H1 (cell line): ENCODE data around the gene TBC1D4. TPM values are rescaled to one million over a fixed set of nuclear protein-coding genes. Genes with fewer than 3 reads are reported as not detected.

Experiments
- CTBP2 ChIP-seq: IDR thresholded peaks from 2 replicates; pipeline ENCODE4 v1.7.0; 2011; ENCODE audit warnings: borderline replicate concordance, mild to moderate bottlenecking, moderate library complexity, mixed read lengths, low read length; ENCODE audit not compliant: insufficient read depth, insufficient read length
- EGR1 ChIP-seq: IDR thresholded peaks from 2 replicates; pipeline ENCODE4 v1.6.1; 2011; ENCODE audit warnings: low read depth, low read length, borderline replicate concordance
- EP300 ChIP-seq, 2 experiments: IDR thresholded peaks; 1 replicate in 1 of 2; 2 replicates in 1 of 2; pipeline ENCODE4 v1.6.1; 2011 to 2012; ENCODE audit warnings: low read depth in 2 of 2, low read length in 2 of 2, mild to moderate bottlenecking in 2 of 2, borderline replicate concordance in 1 of 2, inconsistent platforms in 1 of 2, moderate library complexity in 1 of 2
- FOSL1 ChIP-seq: IDR thresholded peaks from 2 replicates; pipeline ENCODE4 v1.6.1; 2011; ENCODE audit warnings: mild to moderate bottlenecking, low read depth, low read length, moderate library complexity; ENCODE audit not compliant: insufficient read depth
- GABPA ChIP-seq: IDR thresholded peaks from 2 replicates; pipeline ENCODE4 v1.6.1; 2011; ENCODE audit warnings: mild to moderate bottlenecking, low read length, moderate library complexity, borderline replicate concordance; ENCODE audit not compliant: insufficient read depth
- HDAC2 ChIP-seq, 2 experiments: fragments of 300-600 bp in 1 of 2; sonication (generic) in 1 of 2; IDR thresholded peaks; 2 replicates each; pipeline ENCODE4 v1.6.1; 2011 to 2012; ENCODE audit warnings: low read depth in 2 of 2, low read length in 2 of 2, mild to moderate bottlenecking in 2 of 2, moderate library complexity in 2 of 2, borderline replicate concordance in 1 of 2, inconsistent platforms in 1 of 2
- JUND ChIP-seq: IDR thresholded peaks from 2 replicates; pipeline ENCODE4 v1.6.1; 2011; ENCODE audit warnings: mild to moderate bottlenecking, improper control_type of control experiment, low read length
- KDM4A ChIP-seq: IDR thresholded peaks from one replicate; pipeline ENCODE4 v1.7.1; 2012; ENCODE audit warnings: low read depth, mild to moderate bottlenecking, moderate library complexity, low read length, inconsistent platforms; ENCODE audit not compliant: severe bottlenecking
- KDM5A ChIP-seq: fragments of 200-600 bp; IDR thresholded peaks from 2 replicates; pipeline ENCODE4 v1.7.1; 2012; ENCODE audit warnings: mild to moderate bottlenecking, low read length, inconsistent platforms, mixed read lengths
- SIRT6 ChIP-seq: IDR thresholded peaks from one replicate; pipeline ENCODE4 v1.7.1; 2012; ENCODE audit warnings: low read length, inconsistent platforms
- polyA plus RNA-seq, 7 experiments: library from polyadenylated mRNA; depleted of rRNA in 3 of 7; stranded (reverse) in 5 of 7; unstranded in 2 of 7; fragments of >200 nt in 5 of 7; fragments of 200-250 nt in 2 of 7; gene quantifications; 1 replicate in 5 of 7; 2 replicates in 1 of 7; 4 replicates in 1 of 7; pipeline versions ENCODE4 v1.2.1 to v1.2.3, GENCODE V29; 2011 to 2013; ENCODE audit warnings: missing spikeins in 2 of 7, mixed read lengths in 2 of 7
- total RNA-seq: library from RNA; stranded (reverse); fragmentation: NEBNext Ultra II Directional; extraction: Animal tissue kit (Norgen Biotek cat#: 25700); gene quantifications from 2 replicates; pipeline ENCODE4 v1.2.1, GENCODE V29; 2021
- TF ChIP-seq, protein P1 (sequence below): fragments of 300-600 bp; sonication (generic); IDR thresholded peaks from 2 replicates; pipeline ENCODE4 v1.7.1; 2012; ENCODE audit warnings: low read length, moderate library complexity, mild to moderate bottlenecking, inconsistent platforms; ENCODE audit not compliant: insufficient replicate concordance

TBC1D4 gene
- total and polyA plus RNA-seq, 2 of the 8 experiments (the other 6 are each of a cell fraction or from before 2014, with no cell fraction given): 16.7 to 39.0 TPM

DNA sequence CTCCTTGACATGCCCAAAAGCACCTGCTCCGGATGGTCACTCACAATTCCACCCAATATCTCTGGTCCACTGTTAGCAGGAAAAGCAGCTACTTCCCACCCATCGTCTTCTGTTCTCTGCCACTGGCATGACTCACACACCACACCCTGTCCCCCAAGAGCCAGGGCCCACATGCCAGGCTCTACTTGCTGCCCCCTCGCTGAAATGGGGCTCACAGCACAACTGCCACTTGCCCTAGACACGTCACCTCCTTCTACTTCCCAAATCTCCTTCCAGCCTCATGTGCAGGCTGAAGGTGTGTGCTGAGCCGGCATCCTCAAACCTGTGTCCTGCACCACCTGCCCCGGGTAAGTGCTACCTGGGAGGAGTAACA, 65.0 kb downstream of the TBC1D4 start (continued):
- TF ChIP-seq, protein P1, sequence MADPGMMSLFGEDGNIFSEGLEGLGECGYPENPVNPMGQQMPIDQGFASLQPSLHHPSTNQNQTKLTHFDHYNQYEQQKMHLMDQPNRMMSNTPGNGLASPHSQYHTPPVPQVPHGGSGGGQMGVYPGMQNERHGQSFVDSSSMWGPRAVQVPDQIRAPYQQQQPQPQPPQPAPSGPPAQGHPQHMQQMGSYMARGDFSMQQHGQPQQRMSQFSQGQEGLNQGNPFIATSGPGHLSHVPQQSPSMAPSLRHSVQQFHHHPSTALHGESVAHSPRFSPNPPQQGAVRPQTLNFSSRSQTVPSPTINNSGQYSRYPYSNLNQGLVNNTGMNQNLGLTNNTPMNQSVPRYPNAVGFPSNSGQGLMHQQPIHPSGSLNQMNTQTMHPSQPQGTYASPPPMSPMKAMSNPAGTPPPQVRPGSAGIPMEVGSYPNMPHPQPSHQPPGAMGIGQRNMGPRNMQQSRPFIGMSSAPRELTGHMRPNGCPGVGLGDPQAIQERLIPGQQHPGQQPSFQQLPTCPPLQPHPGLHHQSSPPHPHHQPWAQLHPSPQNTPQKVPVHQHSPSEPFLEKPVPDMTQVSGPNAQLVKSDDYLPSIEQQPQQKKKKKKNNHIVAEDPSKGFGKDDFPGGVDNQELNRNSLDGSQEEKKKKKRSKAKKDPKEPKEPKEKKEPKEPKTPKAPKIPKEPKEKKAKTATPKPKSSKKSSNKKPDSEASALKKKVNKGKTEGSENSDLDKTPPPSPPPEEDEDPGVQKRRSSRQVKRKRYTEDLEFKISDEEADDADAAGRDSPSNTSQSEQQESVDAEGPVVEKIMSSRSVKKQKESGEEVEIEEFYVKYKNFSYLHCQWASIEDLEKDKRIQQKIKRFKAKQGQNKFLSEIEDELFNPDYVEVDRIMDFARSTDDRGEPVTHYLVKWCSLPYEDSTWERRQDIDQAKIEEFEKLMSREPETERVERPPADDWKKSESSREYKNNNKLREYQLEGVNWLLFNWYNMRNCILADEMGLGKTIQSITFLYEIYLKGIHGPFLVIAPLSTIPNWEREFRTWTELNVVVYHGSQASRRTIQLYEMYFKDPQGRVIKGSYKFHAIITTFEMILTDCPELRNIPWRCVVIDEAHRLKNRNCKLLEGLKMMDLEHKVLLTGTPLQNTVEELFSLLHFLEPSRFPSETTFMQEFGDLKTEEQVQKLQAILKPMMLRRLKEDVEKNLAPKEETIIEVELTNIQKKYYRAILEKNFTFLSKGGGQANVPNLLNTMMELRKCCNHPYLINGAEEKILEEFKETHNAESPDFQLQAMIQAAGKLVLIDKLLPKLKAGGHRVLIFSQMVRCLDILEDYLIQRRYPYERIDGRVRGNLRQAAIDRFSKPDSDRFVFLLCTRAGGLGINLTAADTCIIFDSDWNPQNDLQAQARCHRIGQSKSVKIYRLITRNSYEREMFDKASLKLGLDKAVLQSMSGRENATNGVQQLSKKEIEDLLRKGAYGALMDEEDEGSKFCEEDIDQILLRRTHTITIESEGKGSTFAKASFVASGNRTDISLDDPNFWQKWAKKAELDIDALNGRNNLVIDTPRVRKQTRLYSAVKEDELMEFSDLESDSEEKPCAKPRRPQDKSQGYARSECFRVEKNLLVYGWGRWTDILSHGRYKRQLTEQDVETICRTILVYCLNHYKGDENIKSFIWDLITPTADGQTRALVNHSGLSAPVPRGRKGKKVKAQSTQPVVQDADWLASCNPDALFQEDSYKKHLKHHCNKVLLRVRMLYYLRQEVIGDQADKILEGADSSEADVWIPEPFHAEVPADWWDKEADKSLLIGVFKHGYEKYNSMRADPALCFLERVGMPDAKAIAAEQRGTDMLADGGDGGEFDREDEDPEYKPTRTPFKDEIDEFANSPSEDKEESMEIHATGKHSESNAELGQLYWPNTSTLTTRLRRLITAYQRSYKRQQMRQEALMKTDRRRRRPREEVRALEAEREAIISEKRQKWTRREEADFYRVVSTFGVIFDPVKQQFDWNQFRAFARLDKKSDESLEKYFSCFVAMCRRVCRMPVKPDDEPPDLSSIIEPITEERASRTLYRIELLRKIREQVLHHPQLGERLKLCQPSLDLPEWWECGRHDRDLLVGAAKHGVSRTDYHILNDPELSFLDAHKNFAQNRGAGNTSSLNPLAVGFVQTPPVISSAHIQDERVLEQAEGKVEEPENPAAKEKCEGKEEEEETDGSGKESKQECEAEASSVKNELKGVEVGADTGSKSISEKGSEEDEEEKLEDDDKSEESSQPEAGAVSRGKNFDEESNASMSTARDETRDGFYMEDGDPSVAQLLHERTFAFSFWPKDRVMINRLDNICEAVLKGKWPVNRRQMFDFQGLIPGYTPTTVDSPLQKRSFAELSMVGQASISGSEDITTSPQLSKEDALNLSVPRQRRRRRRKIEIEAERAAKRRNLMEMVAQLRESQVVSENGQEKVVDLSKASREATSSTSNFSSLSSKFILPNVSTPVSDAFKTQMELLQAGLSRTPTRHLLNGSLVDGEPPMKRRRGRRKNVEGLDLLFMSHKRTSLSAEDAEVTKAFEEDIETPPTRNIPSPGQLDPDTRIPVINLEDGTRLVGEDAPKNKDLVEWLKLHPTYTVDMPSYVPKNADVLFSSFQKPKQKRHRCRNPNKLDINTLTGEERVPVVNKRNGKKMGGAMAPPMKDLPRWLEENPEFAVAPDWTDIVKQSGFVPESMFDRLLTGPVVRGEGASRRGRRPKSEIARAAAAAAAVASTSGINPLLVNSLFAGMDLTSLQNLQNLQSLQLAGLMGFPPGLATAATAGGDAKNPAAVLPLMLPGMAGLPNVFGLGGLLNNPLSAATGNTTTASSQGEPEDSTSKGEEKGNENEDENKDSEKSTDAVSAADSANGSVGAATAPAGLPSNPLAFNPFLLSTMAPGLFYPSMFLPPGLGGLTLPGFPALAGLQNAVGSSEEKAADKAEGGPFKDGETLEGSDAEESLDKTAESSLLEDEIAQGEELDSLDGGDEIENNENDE: no peak
- TF ChIP-seq GABPA (no peak), EP300 (IDR thresholded peaks at IDR 0.05; ENCODE audit: borderline replicate concordance in 1 of 2, low read depth in 2 of 2, low read length in 2 of 2) (no peak), JUND (no peak), SIRT6 (no peak), KDM4A (no peak), CTBP2 (no peak), HDAC2 (IDR thresholded peaks at IDR 0.05; ENCODE audit: borderline replicate concordance in 1 of 2, low read depth in 2 of 2, low read length in 2 of 2) (no peak), FOSL1 (no peak), EGR1 (no peak), KDM5A (no peak)
